ENCODE measurements around the gene SLC25A51. TPM values are rescaled to one million over a fixed set of nuclear protein-coding genes. Genes with fewer than 3 reads are reported as not detected.
A peak's percentile ranks its signal among the peaks of the same experiment; 100 is the strongest.

SLC25A51 gene
- total and polyA plus RNA-seq, 4 donors: 6.2 to 30.1 (median 17.3) TPM

GRCh38 chr9:37943345-37944265 lies 39.7 kb upstream of the SLC25A51 start:
- Histone ChIP-seq H3K4me1 (ENCODE audit: control insufficient read depth in 5 of 5, insufficient read depth in 5 of 5, low read length in 5 of 5) (peaks cover 16 to 51% (median 35%) of the 10 kb centered on the region in 5 donors), H3K27ac (ENCODE audit: low read depth in 1 of 2, low read length in 1 of 2) (peak overlapping the region in 1 of 2 donors; percentile 69)
- peak; percentile 78 to 91 (median 89) for DNase-seq

GRCh38 chr9:37942621-37943344 lies 38.9 kb upstream of the SLC25A51 start:
- Histone ChIP-seq H3K9me3 (ENCODE audit: control insufficient read depth in 4 of 4, insufficient read depth in 3 of 4, low read length in 3 of 4) (no peaks in the 10 kb centered on the region), H3K36me3 (ENCODE audit: control insufficient read depth in 4 of 4, insufficient read depth in 4 of 4, low read length in 4 of 4) (peaks cover 0 to 12% (median 9%) of the 10 kb centered on the region in 4 donors), H3K27ac (ENCODE audit: low read depth in 1 of 2, low read length in 1 of 2) (peak overlapping the region in 1 of 2 donors; percentile 48), H3K9ac (ENCODE audit: insufficient read depth in 1 of 2, low read length in 2 of 2) (no peak overlapping the region), H3K4me3 (no peak overlapping the region), H3K4me1 (ENCODE audit: control insufficient read depth in 5 of 5, insufficient read depth in 5 of 5, low read length in 5 of 5) (peaks cover 18 to 55% (median 36%) of the 10 kb centered on the region in 5 donors), H3K27me3 (ENCODE audit: control insufficient read depth in 3 of 3, insufficient read depth in 3 of 3, low read length in 2 of 3) (no peaks in the 10 kb centered on the region)
- DNase-seq (no peak), ATAC-seq (ENCODE audit: insufficient read depth, low FRiP score) (no peak)
- 78 to 89% methylated on average over 12 of the region's 12 CpGs for WGBS, 2 donors
- no peak for TF ChIP-seq CTCF (IDR thresholded peaks at IDR 0.05; ENCODE audit: control extremely low read depth, extremely low read depth)

More at GRCh38 chr9:37943345-37944265, 39.7 kb upstream of the SLC25A51 start:
- Histone ChIP-seq H3K9ac (ENCODE audit: insufficient read depth in 1 of 2, low read length in 2 of 2) (no peak overlapping the region), H3K27me3 (ENCODE audit: control insufficient read depth in 3 of 3, insufficient read depth in 3 of 3, low read length in 2 of 3) (no peaks in the 10 kb centered on the region), H3K36me3 (ENCODE audit: control insufficient read depth in 4 of 4, insufficient read depth in 4 of 4, low read length in 4 of 4) (peaks cover 0 to 12% (median 9%) of the 10 kb centered on the region in 4 donors), H3K9me3 (ENCODE audit: control insufficient read depth in 4 of 4, insufficient read depth in 3 of 4, low read length in 3 of 4) (no peaks in the 10 kb centered on the region), H3K4me3 (no peak overlapping the region)
- ATAC-seq (ENCODE audit: insufficient read depth, low FRiP score): peak; percentile 67
- 63 to 76% methylated on average over 12 of the region's 12 CpGs for WGBS, 2 donors
- TF ChIP-seq CTCF (IDR thresholded peaks at IDR 0.05; ENCODE audit: control extremely low read depth, extremely low read depth): no peak

DNA sequence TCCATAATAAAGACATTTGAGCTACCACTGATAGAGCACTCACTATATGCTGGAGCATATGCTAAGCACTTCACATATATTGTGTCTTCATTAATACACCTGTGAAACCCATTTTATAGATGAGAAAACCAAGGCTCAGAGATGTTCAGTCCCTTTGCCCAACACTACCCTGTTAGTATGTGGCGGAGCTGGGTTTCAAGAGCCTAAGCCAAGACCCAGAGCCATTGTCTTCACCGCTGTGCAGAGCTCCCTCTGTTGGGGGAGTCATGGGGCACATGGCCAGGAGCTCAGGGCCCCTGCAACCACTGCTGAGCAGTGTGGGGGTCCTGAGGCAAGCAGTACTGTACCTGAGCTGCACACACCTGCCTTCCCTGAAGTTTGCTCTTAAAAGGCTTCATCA lies 37.3 kb upstream of the SLC25A51 start:
- peaks cover 25 to 70% (median 34%) of the 10 kb centered on the region in 5 donors for H3K4me1 ChIP-seq (ENCODE audit: control insufficient read depth in 5 of 5, insufficient read depth in 5 of 5, low read length in 5 of 5)
- no peak overlapping the region for H3K9ac ChIP-seq (ENCODE audit: insufficient read depth in 1 of 2, low read length in 2 of 2)
- TF ChIP-seq CTCF (IDR thresholded peaks at IDR 0.05; ENCODE audit: control extremely low read depth, extremely low read depth): no peak
- WGBS, 2 donors: 98 to 100% methylated on average over 2 of the region's 2 CpGs
- peak overlapping the region in 1 of 2 donors; percentile 26 for H3K27ac ChIP-seq (ENCODE audit: low read depth in 1 of 2, low read length in 1 of 2)
- ATAC-seq (ENCODE audit: insufficient read depth, low FRiP score): no peak
- no peak overlapping the region for H3K4me3 ChIP-seq
- peaks cover 0 to 8% (median 3%) of the 10 kb centered on the region in 4 donors for H3K36me3 ChIP-seq (ENCODE audit: control insufficient read depth in 4 of 4, insufficient read depth in 4 of 4, low read length in 4 of 4)
- no peak for DNase-seq
- H3K9me3 ChIP-seq (ENCODE audit: control insufficient read depth in 4 of 4, insufficient read depth in 3 of 4, low read length in 3 of 4): no peaks in the 10 kb centered on the region
- H3K27me3 ChIP-seq (ENCODE audit: control insufficient read depth in 3 of 3, insufficient read depth in 3 of 3, low read length in 2 of 3): no peaks in the 10 kb centered on the region

All from lung (tissue), 12 donors.